Transverse colon (tissue), 4 donors: Measurements from ENCODE around the gene PTPRN2. TPM values are rescaled to one million over a fixed set of nuclear protein-coding genes. Genes with fewer than 3 reads are reported as not detected.

ENCODE experiments used
- DNase-seq: peaks from one replicate; pipeline ENCODE4 v3.0.0-alpha.2; 2019
- H3K27ac ChIP-seq, 4 donors: fragments of 200-600 bp; sonication (generic); 2 replicates each; pipeline ENCODE4 v1.5.1; 2016 to 2018; ENCODE audit warnings: inconsistent platforms in 4 of 4
- H3K27me3 ChIP-seq: fragments of 200-600 bp; sonication (generic); 2 replicates; pipeline ENCODE4 v1.5.1; 2017; ENCODE audit warnings: inconsistent platforms
- H3K36me3 ChIP-seq, 4 donors: fragments of 200-600 bp; sonication (generic); 2 replicates each; pipeline ENCODE4 v1.5.1; 2017 to 2019; ENCODE audit warnings: inconsistent platforms in 4 of 4
- H3K4me1 ChIP-seq, 4 donors: fragments of 200-600 bp; sonication (generic); 2 replicates each; pipeline ENCODE4 v1.5.1; 2017 to 2020; ENCODE audit warnings: inconsistent platforms in 4 of 4
- H3K4me3 ChIP-seq, 4 donors: fragments of 200-600 bp; sonication (generic); 1 replicate in 1 of 4; 2 replicates in 3 of 4; pipeline versions ENCODE4 v1.5.1 to v1.6.1; 2017 to 2019; ENCODE audit warnings: inconsistent platforms in 4 of 4
- H3K9me3 ChIP-seq, 2 donors: fragments of 200-600 bp; sonication (generic); 2 replicates each; pipeline ENCODE4 v1.5.1; 2017 to 2019; ENCODE audit warnings: inconsistent platforms in 2 of 2
- CTCF ChIP-seq, 5 experiments: fragments of 200-600 bp in 3 of 5; fragments of 450-650 bp in 2 of 5; sonication (generic) in 3 of 5; IDR thresholded peaks; 1 replicate in 2 of 5; 2 replicates in 3 of 5; pipeline ENCODE4 v1.5.1; 2016 to 2017; ENCODE audit warnings: antibody characterized with exemption in 5 of 5, inconsistent platforms in 3 of 5, mild to moderate bottlenecking in 2 of 5, moderate library complexity in 1 of 5
- EP300 ChIP-seq: sonication (generic); formaldehyde crosslinking; IDR thresholded peaks from one replicate; pipeline ENCODE4 v1.6.1; 2017; ENCODE audit warnings: antibody characterized with exemption, low read depth
- POLR2A ChIP-seq: fragments of 450-650 bp; IDR thresholded peaks from one replicate; pipeline ENCODE4 v1.6.1; 2016; ENCODE audit warnings: antibody characterized with exemption, mild to moderate bottlenecking, moderate library complexity
- POLR2AphosphoS5 ChIP-seq, 3 donors: sonication (generic); formaldehyde crosslinking; IDR thresholded peaks; one replicate each; pipeline ENCODE4 v1.6.1; 2016; ENCODE audit warnings: antibody characterized with exemption in 3 of 3
- WGBS, 2 donors: methylation state at CpG; one replicate each; pipeline ENCODE4 v1.1.5; 2018; ENCODE audit warnings: low coverage in 1 of 2; 5-methylcytosine and 5-hydroxymethylcytosine counted together
- in situ Hi-C, 4 donors: fragments of 200-750 bp; cut with MboI; loops; one replicate each; pipeline versions ENCODE4 v1.15.0 to v1.15.1; 2017; ENCODE audit warnings: low sequenced_read_pairs in 3 of 4, low pct_ligation_motif_present in 1 of 4, low pct_unique_long_range_greater_than_20kb in 1 of 4
- intact Hi-C: fragments of 100-400 bp; cut with DNase I; formaldehyde crosslinking; loops from one replicate; pipeline ENCODE4 v1.15.1; 2023; ENCODE audit warnings: low total_unique reads
- total RNA-seq, 4 donors: library from RNA; depleted of rRNA; stranded (reverse); fragments of >200 nt; gene quantifications; one replicate each; pipeline ENCODE4 v1.1.0, GENCODE V29; 2016

Gene PTPRN2
- total RNA-seq, 4 donors from 2014 or later: 15.4 to 31.1 (median 21.8) TPM

- whole genome bisulfite sequencing, 2 donors: 80 to 91% methylated on average over 5 to 11 of the region's 11 CpGs
- H3K9me3 ChIP-seq: no peaks in the 10 kb centered on the region
- in situ Hi-C loops (no loop called here), intact Hi-C loops (no loop called here)
- no peak overlapping the region for H3K27ac ChIP-seq
- TF ChIP-seq POLR2A: no peak
- TF ChIP-seq POLR2AphosphoS5 (IDR thresholded peaks at IDR 0.05): no peak
- no peak for TF ChIP-seq EP300
- H3K27me3 ChIP-seq: no peaks in the 10 kb centered on the region
- no peaks in the 10 kb centered on the region for H3K36me3 ChIP-seq
- no peak for DNase-seq
- H3K4me3 ChIP-seq: no peak overlapping the region
- no peaks in the 10 kb centered on the region for H3K4me1 ChIP-seq
These were observed 173.6 kb downstream of the PTPRN2 start for GRCh38 chr7:158414002-158414401.

- WGBS, 2 donors: 85 to 95% methylated on average over 2 to 24 of the region's 24 CpGs
- Histone ChIP-seq H3K36me3 (no peaks in the 10 kb centered on the region), H3K27ac (no peak overlapping the region), H3K27me3 (no peaks in the 10 kb centered on the region), H3K4me1 (peaks cover 0 to 6% (median 1%) of the 10 kb centered on the region in 4 donors), H3K4me3 (no peak overlapping the region), H3K9me3 (no peaks in the 10 kb centered on the region)
- TF ChIP-seq POLR2AphosphoS5 (IDR thresholded peaks at IDR 0.05): no peak
- intact Hi-C loops: no loop called here
- no peak for DNase-seq
- in situ Hi-C loops: no loop called here
These were observed 176.2 kb downstream of the PTPRN2 start for GRCh38 chr7:158411232-158411950.

GRCh38 chr7:158410720-158411119, 176.9 kb downstream of the PTPRN2 start:
- TF ChIP-seq POLR2A: no peak
- Histone ChIP-seq H3K27ac (no peak overlapping the region), H3K36me3 (no peaks in the 10 kb centered on the region), H3K4me3 (no peak overlapping the region), H3K4me1 (peaks cover 0 to 8% (median 1%) of the 10 kb centered on the region in 4 donors), H3K27me3 (no peaks in the 10 kb centered on the region), H3K9me3 (no peaks in the 10 kb centered on the region)
- intact Hi-C loops: no loop called here
- 80 to 82% methylated on average over 2 to 12 of the region's 12 CpGs for WGBS, 2 donors
- in situ Hi-C loops: no loop called here
- no peak for DNase-seq

- DNase-seq: no peak
- no peak overlapping the region for H3K27ac ChIP-seq
- TF ChIP-seq POLR2A: no peak
- no peak for TF ChIP-seq CTCF (IDR thresholded peaks at IDR 0.05)
- no peak for TF ChIP-seq POLR2AphosphoS5 (IDR thresholded peaks at IDR 0.05)
- no peak for TF ChIP-seq EP300
- peaks cover 0 to 8% (median 1%) of the 10 kb centered on the region in 4 donors for H3K4me1 ChIP-seq
- WGBS, 2 donors: 92% methylated on average over 13 of the region's 13 CpGs; no CpG with 5 or more reads in 1 of the 2 donors
- no peaks in the 10 kb centered on the region for H3K36me3 ChIP-seq
- H3K4me3 ChIP-seq: no peak overlapping the region
- intact Hi-C loops: no loop called here
- H3K9me3 ChIP-seq: no peaks in the 10 kb centered on the region
- H3K27me3 ChIP-seq: no peaks in the 10 kb centered on the region
- in situ Hi-C loops: no loop called here
These were observed 177.8 kb downstream of the PTPRN2 start for GRCh38 chr7:158409816-158410330.

GRCh38 chr7:158409120-158409519, 178.5 kb downstream of the PTPRN2 start:
- no peak for DNase-seq
- peaks cover 0 to 8% (median 1%) of the 10 kb centered on the region in 4 donors for H3K4me1 ChIP-seq
- in situ Hi-C loops: no loop called here
- intact Hi-C loops: no loop called here
- H3K27ac ChIP-seq: no peak overlapping the region
- TF ChIP-seq POLR2AphosphoS5 (IDR thresholded peaks at IDR 0.05) (no peak), EP300 (no peak), CTCF (IDR thresholded peaks at IDR 0.05) (no peak), POLR2A (no peak)
- no peaks in the 10 kb centered on the region for H3K9me3 ChIP-seq
- no peak overlapping the region for H3K4me3 ChIP-seq
- no peaks in the 10 kb centered on the region for H3K27me3 ChIP-seq
- H3K36me3 ChIP-seq: no peaks in the 10 kb centered on the region
- 85 to 92% methylated on average over 5 of the region's 5 CpGs for WGBS, 2 donors
